ENCODE data around the gene SLC5A2. TPM values are rescaled to one million over a fixed set of nuclear protein-coding genes. Genes with fewer than 3 reads are reported as not detected.

The SLC5A2 gene
- polyA plus RNA-seq, 3 donors: 0.04 TPM; not detected in 2

GRCh38 chr16:31489298-31489564 lies 6.3 kb downstream of the SLC5A2 start:
- peaks cover 0 to 2% (median 0%) of the 10 kb centered on the region in 7 donors for H3K9me3 Mint-ChIP-seq
- H3K27ac Mint-ChIP-seq: no peak overlapping the region
- no peak overlapping the region for H3K4me3 ChIP-seq (replicated peaks in 1 of 3; ENCODE audit: low read depth in 2 of 3, low read length in 3 of 3)
- no peak overlapping the region for H3K4me2 ChIP-seq (replicated peaks; ENCODE audit: extremely low read depth, low read length, poor library complexity, severe bottlenecking)
- peaks cover 15 to 21% of the 10 kb centered on the region in 2 donors for H3K4me1 ChIP-seq (ENCODE audit: control insufficient read depth in 1 of 2, insufficient read depth in 2 of 2, low read length in 2 of 2)
- no peaks in the 10 kb centered on the region for H4K20me1 ChIP-seq (ENCODE audit: insufficient read depth, low read length)
- peaks cover 0 to 27% of the 10 kb centered on the region in 2 donors for H3K27me3 ChIP-seq (ENCODE audit: control insufficient read depth in 2 of 2, insufficient read depth in 2 of 2, low read length in 2 of 2)
- no peak overlapping the region for H2AFZ ChIP-seq (ENCODE audit: insufficient read depth, low read depth, low read length, poor library complexity, severe bottlenecking)
- intact Hi-C loops (cut with micrococcal nuclease): no loop called here
- peaks cover 35 to 42% of the 10 kb centered on the region in 2 donors for H3K36me3 Mint-ChIP-seq
- peaks cover 2 to 35% (median 32%) of the 10 kb centered on the region in 3 donors for H3K27me3 Mint-ChIP-seq (ENCODE audit: low read depth in 3 of 3)
- WGBS (ENCODE audit: insufficient coverage): 100% methylated on average over 1 of the region's 7 CpGs
- DNase-seq: no peak
- H3K36me3 ChIP-seq (replicated peaks in 1 of 2; ENCODE audit: control insufficient read depth in 1 of 2, insufficient read depth in 2 of 2, low read length in 2 of 2): peaks cover 20 to 39% of the 10 kb centered on the region in 2 donors
- peak overlapping the region in 1 of 2 donors; percentile 27 for H3K4me3 Mint-ChIP-seq
- TF ChIP-seq, protein P1, sequence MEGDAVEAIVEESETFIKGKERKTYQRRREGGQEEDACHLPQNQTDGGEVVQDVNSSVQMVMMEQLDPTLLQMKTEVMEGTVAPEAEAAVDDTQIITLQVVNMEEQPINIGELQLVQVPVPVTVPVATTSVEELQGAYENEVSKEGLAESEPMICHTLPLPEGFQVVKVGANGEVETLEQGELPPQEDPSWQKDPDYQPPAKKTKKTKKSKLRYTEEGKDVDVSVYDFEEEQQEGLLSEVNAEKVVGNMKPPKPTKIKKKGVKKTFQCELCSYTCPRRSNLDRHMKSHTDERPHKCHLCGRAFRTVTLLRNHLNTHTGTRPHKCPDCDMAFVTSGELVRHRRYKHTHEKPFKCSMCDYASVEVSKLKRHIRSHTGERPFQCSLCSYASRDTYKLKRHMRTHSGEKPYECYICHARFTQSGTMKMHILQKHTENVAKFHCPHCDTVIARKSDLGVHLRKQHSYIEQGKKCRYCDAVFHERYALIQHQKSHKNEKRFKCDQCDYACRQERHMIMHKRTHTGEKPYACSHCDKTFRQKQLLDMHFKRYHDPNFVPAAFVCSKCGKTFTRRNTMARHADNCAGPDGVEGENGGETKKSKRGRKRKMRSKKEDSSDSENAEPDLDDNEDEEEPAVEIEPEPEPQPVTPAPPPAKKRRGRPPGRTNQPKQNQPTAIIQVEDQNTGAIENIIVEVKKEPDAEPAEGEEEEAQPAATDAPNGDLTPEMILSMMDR (IDR thresholded peaks at IDR 0.05): no peak
- no peaks in the 10 kb centered on the region for H3K79me2 ChIP-seq (ENCODE audit: insufficient read depth, low read length)
- H3K9ac ChIP-seq (ENCODE audit: insufficient read depth, low read length, poor library complexity, severe bottlenecking): no peak overlapping the region
- H3K9me3 ChIP-seq (replicated peaks in 1 of 2; ENCODE audit: control insufficient read depth in 1 of 2, insufficient read depth in 1 of 2, low read length in 2 of 2): no peaks in the 10 kb centered on the region
- H3K4me1 Mint-ChIP-seq: peaks cover 16% of the 10 kb centered on the region
- H3K27ac ChIP-seq (ENCODE audit: low read depth in 1 of 2, low read length in 2 of 2): no peak overlapping the region

DNA sequence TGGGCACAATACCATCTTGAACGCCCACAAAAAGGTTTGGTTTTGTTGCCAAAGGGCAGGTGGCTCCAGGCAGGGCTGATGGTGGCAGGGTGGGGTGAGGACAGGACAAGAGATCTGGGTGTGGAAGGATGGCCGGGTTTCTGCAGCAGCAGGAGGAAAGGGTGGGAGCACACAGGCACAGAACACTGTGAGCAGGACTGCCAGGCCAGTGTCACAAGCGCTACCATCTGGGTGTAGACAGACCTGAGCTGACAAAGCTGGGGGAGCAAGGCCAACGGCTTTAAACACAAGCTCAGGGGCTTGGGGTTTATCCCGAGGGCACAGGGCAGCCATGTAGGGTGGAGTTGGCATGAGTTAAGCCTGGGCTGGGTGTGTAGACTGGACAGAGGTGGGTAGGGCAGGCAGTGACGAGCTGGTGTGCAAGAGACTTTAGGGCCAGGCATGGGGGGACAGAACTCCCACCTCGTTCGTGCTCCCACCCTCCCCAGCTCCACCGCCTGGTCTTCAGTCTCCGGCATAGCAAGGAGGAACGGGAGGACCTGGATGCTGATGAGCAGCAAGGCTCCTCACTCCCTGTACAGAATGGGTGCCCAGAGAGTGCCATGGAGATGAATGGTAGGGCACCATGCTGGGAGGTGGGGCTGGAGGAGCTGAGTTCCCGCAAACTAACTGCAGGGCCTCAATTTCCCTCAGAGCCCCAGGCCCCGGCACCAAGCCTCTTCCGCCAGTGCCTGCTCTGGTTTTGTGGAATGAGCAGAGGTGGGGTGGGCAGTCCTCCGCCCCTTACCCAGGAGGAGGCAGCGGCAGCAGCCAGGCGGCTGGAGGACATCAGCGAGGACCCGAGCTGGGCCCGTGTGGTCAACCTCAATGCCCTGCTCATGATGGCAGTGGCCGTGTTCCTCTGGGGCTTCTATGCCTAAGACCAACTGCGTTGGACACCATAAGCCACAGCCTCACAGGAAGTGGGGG lies 7.0 kb downstream of the SLC5A2 start:
- no peak overlapping the region for H3K4me3 Mint-ChIP-seq
- 90% methylated on average over 20 of the region's 22 CpGs for WGBS (ENCODE audit: insufficient coverage)
- Histone ChIP-seq H4K20me1 (ENCODE audit: insufficient read depth, low read length) (no peaks in the 10 kb centered on the region), H2AFZ (ENCODE audit: insufficient read depth, low read depth, low read length, poor library complexity, severe bottlenecking) (no peak overlapping the region), H3K9me3 (replicated peaks in 1 of 2; ENCODE audit: control insufficient read depth in 1 of 2, insufficient read depth in 1 of 2, low read length in 2 of 2) (no peaks in the 10 kb centered on the region), H3K36me3 (replicated peaks in 1 of 2; ENCODE audit: control insufficient read depth in 1 of 2, insufficient read depth in 2 of 2, low read length in 2 of 2) (peaks cover 20 to 45% of the 10 kb centered on the region in 2 donors), H3K27me3 (ENCODE audit: control insufficient read depth in 2 of 2, insufficient read depth in 2 of 2, low read length in 2 of 2) (peaks cover 0 to 27% of the 10 kb centered on the region in 2 donors), H3K27ac (ENCODE audit: low read depth in 1 of 2, low read length in 2 of 2) (no peak overlapping the region), H3K4me1 (ENCODE audit: control insufficient read depth in 1 of 2, insufficient read depth in 2 of 2, low read length in 2 of 2) (peaks cover 15 to 21% of the 10 kb centered on the region in 2 donors), H3K4me2 (replicated peaks; ENCODE audit: extremely low read depth, low read length, poor library complexity, severe bottlenecking) (no peak overlapping the region), H3K4me3 (replicated peaks in 1 of 3; ENCODE audit: low read depth in 2 of 3, low read length in 3 of 3) (no peak overlapping the region), H3K9ac (ENCODE audit: insufficient read depth, low read length, poor library complexity, severe bottlenecking) (no peak overlapping the region), H3K79me2 (ENCODE audit: insufficient read depth, low read length) (no peaks in the 10 kb centered on the region)
- peaks cover 2 to 35% (median 32%) of the 10 kb centered on the region in 3 donors for H3K27me3 Mint-ChIP-seq (ENCODE audit: low read depth in 3 of 3)
- DNase-seq: no peak
- TF ChIP-seq, protein P1 (IDR thresholded peaks at IDR 0.05): no peak
- peaks cover 39 to 46% of the 10 kb centered on the region in 2 donors for H3K36me3 Mint-ChIP-seq
- H3K4me1 Mint-ChIP-seq: peaks cover 16% of the 10 kb centered on the region
- H3K9me3 Mint-ChIP-seq: peaks cover 0 to 2% (median 0%) of the 10 kb centered on the region in 7 donors
- intact Hi-C loops (cut with micrococcal nuclease): no loop called here
- H3K27ac Mint-ChIP-seq: peak overlapping the region in 3 of 7 donors; percentile 0 to 65 (median 38)

All from CD14-positive monocyte (primary cell).